ENCODE measurements around the gene KCNN1.

KCNN1 gene

DNA sequence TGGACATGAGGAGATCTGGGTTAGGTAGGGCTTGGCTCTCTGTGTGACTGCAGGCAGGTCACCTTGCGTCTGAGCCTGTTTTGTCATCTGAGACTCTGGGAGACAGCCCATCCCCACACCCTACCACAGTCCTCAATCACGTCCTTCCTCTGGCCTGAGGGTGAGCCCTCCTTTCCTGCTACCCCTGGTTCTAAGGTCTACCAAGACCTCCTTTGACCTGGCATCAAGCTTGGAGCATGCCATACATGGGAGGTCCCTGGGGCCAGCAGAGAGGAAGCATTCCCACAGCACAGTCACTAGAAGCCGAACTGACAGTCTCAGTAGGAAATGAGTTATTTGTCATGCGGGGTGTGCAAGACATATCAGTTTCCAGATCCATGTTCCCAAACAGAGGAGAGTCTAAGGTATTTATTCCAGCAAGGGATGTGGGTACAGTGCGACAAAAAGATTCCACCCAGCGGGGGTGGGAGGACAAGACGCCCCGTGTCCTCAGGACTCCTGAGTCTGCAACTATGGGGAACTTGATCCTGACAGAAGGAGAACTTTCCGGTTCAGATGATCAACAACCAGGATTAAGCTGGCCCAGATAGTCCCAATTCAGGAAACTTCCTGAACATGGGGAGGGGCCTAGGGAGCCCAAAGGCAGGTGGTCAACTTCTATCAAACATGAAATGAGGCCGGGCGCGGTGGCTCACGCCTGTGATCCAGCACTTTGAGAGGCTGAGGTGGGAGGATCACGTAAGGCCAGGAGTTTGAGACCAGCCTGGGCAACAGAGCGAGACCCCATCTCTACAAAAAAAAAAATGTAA is 50.6 kb downstream of the KCNN1 start:
- Histone ChIP-seq H3K4me2 (ENCODE audit: insufficient read depth, low read length, poor library complexity, severe bottlenecking) (no peak overlapping the region), H2BK15ac (ENCODE audit: low read length) (no peak overlapping the region), H2BK5ac (ENCODE audit: low read length) (no peak overlapping the region), H3K4me1 (ENCODE audit: control insufficient read depth in 2 of 2, insufficient read depth in 1 of 2, low read depth in 1 of 2, low read length in 2 of 2) (peaks cover 16 to 17% of the 10 kb centered on the region in 2 donors), H2BK120ac (ENCODE audit: low read depth, low read length) (no peak overlapping the region), H2BK12ac (ENCODE audit: low read length) (no peak overlapping the region), H3K9me3 (replicated peaks in 1 of 2; ENCODE audit: control insufficient read depth in 2 of 2, insufficient read depth in 1 of 2, low read depth in 1 of 2, low read length in 2 of 2) (no peaks in the 10 kb centered on the region), H3K14ac (ENCODE audit: low read length) (no peak overlapping the region), H3K79me1 (ENCODE audit: low read depth, low read length) (no peaks in the 10 kb centered on the region), H3K27me3 (ENCODE audit: control insufficient read depth in 3 of 3, insufficient read depth in 3 of 3, low read depth in 1 of 3, low read length in 3 of 3) (no peaks in the 10 kb centered on the region), H3K9ac (ENCODE audit: low read depth, low read length, poor library complexity) (no peak overlapping the region), H3K4me3 (ENCODE audit: low read length in 2 of 2) (no peak overlapping the region), H3K4ac (ENCODE audit: low read length) (no peak overlapping the region), H4K8ac (ENCODE audit: low read depth, low read length) (no peak overlapping the region), H2AFZ (ENCODE audit: low read length) (no peak overlapping the region), H3K36me3 (replicated peaks in 1 of 2; ENCODE audit: control insufficient read depth in 2 of 2, insufficient read depth in 2 of 2, low read length in 2 of 2) (no peaks in the 10 kb centered on the region), H4K91ac (ENCODE audit: low read depth, low read length, poor library complexity) (no peak overlapping the region), H3K23ac (ENCODE audit: low read depth, low read length, poor library complexity) (no peak overlapping the region), H2AK5ac (ENCODE audit: low read depth, low read length) (no peak overlapping the region), H3K18ac (ENCODE audit: low read length) (peak overlapping the region; percentile 9), H3K27ac (replicated peaks; ENCODE audit: low read length) (no peak overlapping the region)
- no peak for DNase-seq (ENCODE audit: low spot score)
- WGBS, 2 donors (ENCODE audit: extremely low coverage in 2 of 2, insufficient read length in 2 of 2, insufficient replicate concordance in 1 of 2) = no CpG with 5 or more reads among the region's 15 CpGs

DNA sequence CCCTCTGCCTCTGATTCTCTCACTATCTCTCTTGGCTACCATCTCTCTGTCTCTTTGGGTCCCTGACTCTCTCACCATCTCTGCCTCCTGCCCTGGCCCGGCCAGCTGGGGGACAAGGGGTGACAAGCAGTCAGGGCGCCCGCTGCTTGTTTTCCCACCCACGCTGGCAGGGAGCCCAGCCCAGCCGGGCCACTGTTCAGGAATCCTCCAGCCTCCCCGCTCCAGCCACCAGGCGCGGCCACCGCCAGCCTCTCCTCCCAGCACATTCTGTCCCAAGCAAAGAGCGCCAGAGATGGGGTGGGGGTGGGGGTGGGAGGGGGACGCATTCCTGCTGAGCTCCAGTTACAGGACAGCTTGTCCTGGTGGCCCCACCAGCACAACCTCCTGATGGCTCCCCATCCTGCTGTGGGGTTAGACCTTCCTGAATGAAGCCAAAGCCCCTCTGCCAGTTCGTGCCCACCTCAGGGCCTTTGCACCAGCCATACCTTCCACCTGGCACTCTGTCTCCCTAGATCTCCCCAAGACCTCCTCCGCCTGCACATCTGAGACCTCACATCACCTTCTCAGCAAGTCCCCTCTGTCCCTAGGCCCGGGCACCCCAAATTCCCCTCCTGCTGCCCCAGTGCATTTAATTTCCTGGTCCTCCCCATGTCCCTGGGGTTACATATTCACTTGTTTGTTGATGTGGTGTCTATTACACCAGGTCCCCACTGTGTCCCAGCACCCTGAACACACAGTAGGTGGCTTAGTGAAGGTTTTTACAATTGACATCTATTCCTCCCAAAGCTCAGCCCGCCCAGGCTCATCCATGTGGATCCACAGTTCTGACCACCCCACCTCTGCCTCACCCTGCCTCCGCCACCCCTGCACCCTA is 53.5 kb downstream of the KCNN1 start:
- Histone ChIP-seq H2BK120ac (ENCODE audit: low read depth, low read length) (peak overlapping the region; percentile 77), H3K4me2 (ENCODE audit: insufficient read depth, low read length, poor library complexity, severe bottlenecking) (no peak overlapping the region), H2AK5ac (ENCODE audit: low read depth, low read length) (no peak overlapping the region), H3K9me3 (replicated peaks in 1 of 2; ENCODE audit: control insufficient read depth in 2 of 2, insufficient read depth in 1 of 2, low read depth in 1 of 2, low read length in 2 of 2) (peaks cover 0 to 2% of the 10 kb centered on the region in 2 donors), H3K14ac (ENCODE audit: low read length) (no peak overlapping the region), H4K91ac (ENCODE audit: low read depth, low read length, poor library complexity) (no peak overlapping the region), H3K27me3 (ENCODE audit: control insufficient read depth in 3 of 3, insufficient read depth in 3 of 3, low read depth in 1 of 3, low read length in 3 of 3) (no peaks in the 10 kb centered on the region), H3K9ac (ENCODE audit: low read depth, low read length, poor library complexity) (no peak overlapping the region), H4K8ac (ENCODE audit: low read depth, low read length) (no peak overlapping the region), H2BK15ac (ENCODE audit: low read length) (no peak overlapping the region), H3K18ac (ENCODE audit: low read length) (no peak overlapping the region), H3K79me1 (ENCODE audit: low read depth, low read length) (no peaks in the 10 kb centered on the region), H3K36me3 (replicated peaks in 1 of 2; ENCODE audit: control insufficient read depth in 2 of 2, insufficient read depth in 2 of 2, low read length in 2 of 2) (no peaks in the 10 kb centered on the region), H3K4ac (ENCODE audit: low read length) (no peak overlapping the region), H2BK12ac (ENCODE audit: low read length) (no peak overlapping the region), H2BK5ac (ENCODE audit: low read length) (no peak overlapping the region), H3K4me1 (ENCODE audit: control insufficient read depth in 2 of 2, insufficient read depth in 1 of 2, low read depth in 1 of 2, low read length in 2 of 2) (peaks cover 5 to 6% of the 10 kb centered on the region in 2 donors), H3K27ac (replicated peaks; ENCODE audit: low read length) (no peak overlapping the region), H3K23ac (ENCODE audit: low read depth, low read length, poor library complexity) (no peak overlapping the region), H3K4me3 (ENCODE audit: low read length in 2 of 2) (no peak overlapping the region), H2AFZ (ENCODE audit: low read length) (peak overlapping the region; percentile 65)
- WGBS, 2 donors (ENCODE audit: extremely low coverage in 2 of 2, insufficient read length in 2 of 2, insufficient replicate concordance in 1 of 2) = no CpG with 5 or more reads among the region's 16 CpGs
- no peak for DNase-seq (ENCODE audit: low spot score)

DNA sequence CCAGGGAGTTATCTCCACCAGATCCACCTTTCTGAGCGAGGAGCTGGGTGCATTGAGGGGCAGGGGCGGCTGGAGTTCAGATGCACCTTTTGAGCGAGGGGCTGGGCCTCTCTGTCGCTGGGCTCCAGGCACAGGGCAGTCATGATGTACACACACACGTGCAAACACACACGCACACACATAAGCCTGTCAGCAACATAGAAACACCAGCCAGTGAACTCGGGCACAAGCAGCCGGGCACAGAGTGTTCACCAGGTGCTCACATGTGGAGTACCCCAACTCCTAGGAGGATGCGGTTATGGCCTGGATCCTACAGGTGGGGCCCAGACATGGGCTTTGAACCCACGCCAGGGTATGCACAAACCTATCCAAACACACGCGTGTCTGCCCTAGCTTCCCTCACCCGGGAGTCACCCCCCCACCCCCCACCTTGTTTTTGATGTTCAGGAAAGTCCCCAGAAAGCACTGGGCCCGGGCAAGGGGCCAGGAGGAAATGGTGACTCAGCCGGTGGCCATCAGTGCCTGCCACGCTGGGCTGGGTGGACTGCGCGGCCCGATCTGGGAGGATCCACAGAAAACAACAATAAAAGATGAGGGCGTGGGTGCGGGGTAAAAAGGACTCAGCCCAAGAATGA is 54.3 kb downstream of the KCNN1 start:
- peaks cover 5 to 6% of the 10 kb centered on the region in 2 donors for H3K4me1 ChIP-seq (ENCODE audit: control insufficient read depth in 2 of 2, insufficient read depth in 1 of 2, low read depth in 1 of 2, low read length in 2 of 2)
- H3K23ac ChIP-seq (ENCODE audit: low read depth, low read length, poor library complexity) = no peak overlapping the region
- no peaks in the 10 kb centered on the region for H3K27me3 ChIP-seq (ENCODE audit: control insufficient read depth in 3 of 3, insufficient read depth in 3 of 3, low read depth in 1 of 3, low read length in 3 of 3)
- H3K4ac ChIP-seq (ENCODE audit: low read length) = no peak overlapping the region
- H2BK120ac ChIP-seq (ENCODE audit: low read depth, low read length) = peak overlapping the region; percentile 77
- H2BK12ac ChIP-seq (ENCODE audit: low read length) = no peak overlapping the region
- H2BK5ac ChIP-seq (ENCODE audit: low read length) = no peak overlapping the region
- no peak overlapping the region for H3K9ac ChIP-seq (ENCODE audit: low read depth, low read length, poor library complexity)
- no peak for DNase-seq (ENCODE audit: low spot score)
- H3K36me3 ChIP-seq (replicated peaks in 1 of 2; ENCODE audit: control insufficient read depth in 2 of 2, insufficient read depth in 2 of 2, low read length in 2 of 2) = no peaks in the 10 kb centered on the region
- no peak overlapping the region for H3K14ac ChIP-seq (ENCODE audit: low read length)
- H2AFZ ChIP-seq (ENCODE audit: low read length) = peak overlapping the region; percentile 65
- H4K8ac ChIP-seq (ENCODE audit: low read depth, low read length) = peak overlapping the region; percentile 83
- peaks cover 0 to 2% of the 10 kb centered on the region in 2 donors for H3K9me3 ChIP-seq (replicated peaks in 1 of 2; ENCODE audit: control insufficient read depth in 2 of 2, insufficient read depth in 1 of 2, low read depth in 1 of 2, low read length in 2 of 2)
- no peak overlapping the region for H3K4me2 ChIP-seq (ENCODE audit: insufficient read depth, low read length, poor library complexity, severe bottlenecking)
- H4K91ac ChIP-seq (ENCODE audit: low read depth, low read length, poor library complexity) = no peak overlapping the region
- H3K79me1 ChIP-seq (ENCODE audit: low read depth, low read length) = no peaks in the 10 kb centered on the region
- peak overlapping the region; percentile 28 for H2BK15ac ChIP-seq (ENCODE audit: low read length)
- H3K18ac ChIP-seq (ENCODE audit: low read length) = peak overlapping the region; percentile 31
- no peak overlapping the region for H3K4me3 ChIP-seq (ENCODE audit: low read length in 2 of 2)
- no CpG with 5 or more reads among the region's 21 CpGs for WGBS, 2 donors (ENCODE audit: extremely low coverage in 2 of 2, insufficient read length in 2 of 2, insufficient replicate concordance in 1 of 2)
- H3K27ac ChIP-seq (replicated peaks; ENCODE audit: low read length) = no peak overlapping the region
- peak overlapping the region; percentile 6 for H2AK5ac ChIP-seq (ENCODE audit: low read depth, low read length)
